ENCODE results near the gene ABCC10.
"Not testable (repeated sequence)": the region's sequence is repeated elsewhere in the genome, so short reads cannot be mapped to it uniquely, and the experiment has no call there.

GRCh38 chr6:43410776-43411175 is 16.6 kb upstream of the ABCC10 start:
- TF ChIP-seq CTCF (conservative IDR thresholded peaks at IDR 0.05 in 1 of 2, IDR thresholded peaks at IDR 0.05 in 1 of 2; ENCODE audit: extremely low read depth in 1 of 2, insufficient read depth in 1 of 2, low read depth in 1 of 2, low read length in 2 of 2); EZH2 (IDR thresholded peaks at IDR 0.05; ENCODE audit: borderline replicate concordance, low read length): not testable (repeated sequence)

All from mammary epithelial cell (primary cell).